ENCODE measurements around the gene ENAH. TPM values are rescaled to one million over a fixed set of nuclear protein-coding genes. Genes with fewer than 3 reads are reported as not detected.
"Not testable (repeated sequence)": the region's sequence is repeated elsewhere in the genome, so short reads cannot be mapped to it uniquely, and the experiment has no call there.

The ENAH gene
- total RNA-seq, 4 donors from 2014 or later = 158 to 295 (median 225) TPM

DNA sequence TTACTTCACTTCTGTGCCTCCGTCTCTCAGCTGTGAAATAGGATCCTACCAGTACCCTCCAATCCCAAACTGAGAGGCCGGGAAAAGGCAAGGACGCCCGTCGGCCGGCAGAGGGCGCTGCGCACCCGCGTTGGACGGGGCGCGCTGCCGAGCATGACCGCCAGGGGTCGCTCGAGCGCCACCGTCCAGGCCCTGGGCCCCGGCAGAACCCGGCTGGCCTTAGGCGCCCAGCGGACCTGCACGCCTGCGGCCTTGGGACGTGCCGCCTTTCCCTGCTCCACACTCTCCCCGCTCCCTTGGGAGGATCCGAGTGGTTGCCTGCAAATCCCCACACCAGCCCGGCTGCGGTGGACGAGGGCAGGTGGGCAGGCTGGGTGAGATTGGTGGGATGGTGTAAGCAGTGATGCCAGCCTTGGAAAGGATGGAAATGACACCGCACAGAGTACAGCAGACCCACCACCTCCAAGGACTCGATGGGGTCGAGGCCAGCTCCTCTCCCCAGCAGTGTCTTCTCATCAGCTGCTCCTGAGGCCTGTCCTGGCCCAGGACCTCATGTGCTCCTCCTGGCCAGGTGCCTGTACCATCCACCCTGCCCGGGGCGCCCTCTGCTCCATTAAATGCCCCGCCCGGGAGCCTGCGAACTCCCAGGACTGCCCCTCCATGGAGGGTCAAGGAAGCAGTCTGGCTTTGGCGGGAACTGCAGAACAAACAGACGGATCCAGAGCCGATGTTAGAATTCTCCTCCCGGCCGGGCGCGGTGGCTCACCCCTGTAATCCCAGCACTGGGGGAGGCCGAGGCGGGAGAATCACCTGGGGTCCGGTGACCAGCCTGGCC is 177.7 kb downstream of the ENAH start:
- ATAC-seq = peak; percentile 88
- peak overlapping the region in 1 of 2 donors; percentile 0 for H3K4me3 ChIP-seq
- H3K36me3 ChIP-seq = no peaks in the 10 kb centered on the region
- H3K9me3 ChIP-seq = no peaks in the 10 kb centered on the region
- TF ChIP-seq POLR2AphosphoS5 (IDR thresholded peaks at IDR 0.05) = peak; percentile 20
- no peak for TF ChIP-seq POLR2A (IDR thresholded peaks at IDR 0.05)
- TF ChIP-seq, protein P1, sequence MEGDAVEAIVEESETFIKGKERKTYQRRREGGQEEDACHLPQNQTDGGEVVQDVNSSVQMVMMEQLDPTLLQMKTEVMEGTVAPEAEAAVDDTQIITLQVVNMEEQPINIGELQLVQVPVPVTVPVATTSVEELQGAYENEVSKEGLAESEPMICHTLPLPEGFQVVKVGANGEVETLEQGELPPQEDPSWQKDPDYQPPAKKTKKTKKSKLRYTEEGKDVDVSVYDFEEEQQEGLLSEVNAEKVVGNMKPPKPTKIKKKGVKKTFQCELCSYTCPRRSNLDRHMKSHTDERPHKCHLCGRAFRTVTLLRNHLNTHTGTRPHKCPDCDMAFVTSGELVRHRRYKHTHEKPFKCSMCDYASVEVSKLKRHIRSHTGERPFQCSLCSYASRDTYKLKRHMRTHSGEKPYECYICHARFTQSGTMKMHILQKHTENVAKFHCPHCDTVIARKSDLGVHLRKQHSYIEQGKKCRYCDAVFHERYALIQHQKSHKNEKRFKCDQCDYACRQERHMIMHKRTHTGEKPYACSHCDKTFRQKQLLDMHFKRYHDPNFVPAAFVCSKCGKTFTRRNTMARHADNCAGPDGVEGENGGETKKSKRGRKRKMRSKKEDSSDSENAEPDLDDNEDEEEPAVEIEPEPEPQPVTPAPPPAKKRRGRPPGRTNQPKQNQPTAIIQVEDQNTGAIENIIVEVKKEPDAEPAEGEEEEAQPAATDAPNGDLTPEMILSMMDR (IDR thresholded peaks at IDR 0.05) = peak in 3 of 4 experiments; percentile 100
- TF ChIP-seq EP300 (IDR thresholded peaks at IDR 0.05) = no peak
- peaks cover 0 to 19% (median 8%) of the 10 kb centered on the region in 3 donors for H3K4me1 ChIP-seq
- WGBS, 2 donors (ENCODE audit: low coverage in 1 of 2) = 2 to 50% methylated on average over 2 to 27 of the region's 50 CpGs
- peak overlapping the region in 1 of 4 donors; percentile 5 for H3K27ac ChIP-seq
- no peaks in the 10 kb centered on the region for H3K27me3 ChIP-seq

DNA sequence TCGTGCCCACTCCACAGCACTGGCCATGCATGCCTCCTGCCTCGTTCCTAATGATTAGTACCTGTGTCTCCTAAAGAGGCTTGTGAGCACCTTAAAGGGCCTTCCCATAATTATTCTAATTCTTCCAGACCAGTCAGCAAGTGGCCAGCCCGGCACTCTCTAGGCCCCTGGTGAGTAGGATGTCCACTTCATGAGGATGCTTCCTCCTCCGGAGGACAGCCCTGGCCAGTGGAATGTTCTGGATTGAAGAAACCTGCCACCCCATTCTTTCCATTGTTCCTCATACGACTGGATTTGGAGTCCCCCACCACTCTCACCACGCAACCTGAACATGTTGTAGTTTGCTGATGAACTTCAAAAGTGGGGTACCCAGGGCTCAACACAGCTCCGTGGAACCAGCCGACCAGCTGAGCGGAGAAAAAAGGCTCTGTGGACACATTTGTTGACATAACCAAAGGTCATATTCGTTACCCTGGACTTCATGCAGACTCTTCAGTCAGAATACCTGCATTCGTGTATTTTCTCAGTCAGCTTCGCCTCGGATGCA is 178.4 kb downstream of the ENAH start:
- 30 to 59% methylated on average over 6 to 9 of the region's 13 CpGs for WGBS, 2 donors (ENCODE audit: low coverage in 1 of 2)
- no peaks in the 10 kb centered on the region for H3K9me3 ChIP-seq
- H3K27ac ChIP-seq = no peak overlapping the region
- TF ChIP-seq, protein P1 (IDR thresholded peaks at IDR 0.05) = no peak
- TF ChIP-seq POLR2AphosphoS5 (IDR thresholded peaks at IDR 0.05) (no peak), EP300 (IDR thresholded peaks at IDR 0.05) (no peak), POLR2A (IDR thresholded peaks at IDR 0.05) (no peak)
- H3K4me3 ChIP-seq = no peak overlapping the region
- H3K4me1 ChIP-seq = peaks cover 0 to 19% (median 8%) of the 10 kb centered on the region in 3 donors
- H3K27me3 ChIP-seq = no peaks in the 10 kb centered on the region
- peak; percentile 6 for ATAC-seq
- no peaks in the 10 kb centered on the region for H3K36me3 ChIP-seq

DNA sequence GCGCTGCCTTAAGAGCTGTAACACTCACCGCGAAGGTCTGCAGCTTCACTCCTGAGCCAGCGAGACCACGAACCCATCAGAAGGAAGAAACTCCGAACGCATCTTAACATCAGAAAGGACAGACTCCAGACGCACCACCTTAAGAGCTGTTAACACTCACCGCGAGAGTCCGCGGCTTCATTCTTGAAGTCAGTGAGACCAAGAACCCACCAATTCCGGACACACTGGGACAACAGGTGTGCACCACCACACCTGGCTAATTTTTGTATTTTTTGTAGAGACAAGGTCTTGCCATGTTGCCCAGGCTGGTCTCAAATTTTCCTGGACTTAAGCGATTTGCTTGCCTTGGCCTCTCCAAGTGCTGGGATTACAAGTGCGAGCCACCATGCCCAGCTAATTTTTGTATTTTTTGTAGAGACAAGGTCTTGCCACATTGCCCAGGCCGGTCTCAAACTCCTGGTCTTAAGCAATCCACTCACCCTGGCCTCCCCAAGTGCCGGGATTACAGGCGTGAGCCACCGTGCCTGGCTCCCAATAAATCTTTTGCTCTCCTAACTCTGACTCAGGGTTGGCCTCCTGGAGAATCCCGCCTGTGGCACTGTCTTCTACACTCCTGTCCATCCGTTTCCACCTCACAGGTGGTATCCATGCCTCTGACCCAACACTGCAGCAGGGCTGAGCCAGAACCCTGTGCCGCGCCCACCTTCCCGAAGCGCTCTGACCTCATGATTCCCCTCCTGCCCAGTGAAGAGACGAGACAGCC is 179.1 kb downstream of the ENAH start:
- H3K4me3 ChIP-seq, ATAC-seq, H3K27ac ChIP-seq, H3K36me3 ChIP-seq, H3K9me3 ChIP-seq, H3K27me3 ChIP-seq: not testable (repeated sequence)
- WGBS, 2 donors (ENCODE audit: low coverage in 1 of 2) = 94 to 96% methylated on average over 14 to 18 of the region's 26 CpGs
- H3K4me1 ChIP-seq = peaks cover 0 to 19% (median 8%) of the 10 kb centered on the region in 3 donors

DNA sequence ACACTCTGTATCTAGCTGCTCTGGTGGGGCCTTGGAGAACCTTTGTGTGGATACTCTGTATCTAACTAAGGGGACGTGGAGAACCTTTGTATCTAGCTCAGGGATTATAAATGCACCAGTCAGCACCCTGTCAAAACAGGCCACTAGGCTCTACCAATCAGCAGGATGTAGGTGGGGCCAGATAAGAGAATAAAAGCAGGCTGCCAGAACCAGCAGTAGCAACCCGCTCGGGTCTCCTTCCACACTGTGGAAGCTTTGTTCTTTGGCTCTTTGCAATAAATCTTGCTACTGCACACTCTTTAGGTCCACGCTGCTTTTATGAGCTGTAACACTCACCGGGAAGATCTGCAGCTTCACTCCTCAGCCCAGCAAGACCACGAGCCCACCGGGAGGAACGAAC is 179.7 kb downstream of the ENAH start:
- H3K9me3 ChIP-seq, H3K27me3 ChIP-seq, H3K36me3 ChIP-seq, ATAC-seq, H3K27ac ChIP-seq, H3K4me3 ChIP-seq: not testable (repeated sequence)
- H3K4me1 ChIP-seq = peaks cover 0 to 19% (median 8%) of the 10 kb centered on the region in 3 donors
- 100% methylated on average over 1 of the region's 8 CpGs; no CpG with 5 or more reads in 1 of the 2 donors for WGBS, 2 donors (ENCODE audit: low coverage in 1 of 2)

DNA sequence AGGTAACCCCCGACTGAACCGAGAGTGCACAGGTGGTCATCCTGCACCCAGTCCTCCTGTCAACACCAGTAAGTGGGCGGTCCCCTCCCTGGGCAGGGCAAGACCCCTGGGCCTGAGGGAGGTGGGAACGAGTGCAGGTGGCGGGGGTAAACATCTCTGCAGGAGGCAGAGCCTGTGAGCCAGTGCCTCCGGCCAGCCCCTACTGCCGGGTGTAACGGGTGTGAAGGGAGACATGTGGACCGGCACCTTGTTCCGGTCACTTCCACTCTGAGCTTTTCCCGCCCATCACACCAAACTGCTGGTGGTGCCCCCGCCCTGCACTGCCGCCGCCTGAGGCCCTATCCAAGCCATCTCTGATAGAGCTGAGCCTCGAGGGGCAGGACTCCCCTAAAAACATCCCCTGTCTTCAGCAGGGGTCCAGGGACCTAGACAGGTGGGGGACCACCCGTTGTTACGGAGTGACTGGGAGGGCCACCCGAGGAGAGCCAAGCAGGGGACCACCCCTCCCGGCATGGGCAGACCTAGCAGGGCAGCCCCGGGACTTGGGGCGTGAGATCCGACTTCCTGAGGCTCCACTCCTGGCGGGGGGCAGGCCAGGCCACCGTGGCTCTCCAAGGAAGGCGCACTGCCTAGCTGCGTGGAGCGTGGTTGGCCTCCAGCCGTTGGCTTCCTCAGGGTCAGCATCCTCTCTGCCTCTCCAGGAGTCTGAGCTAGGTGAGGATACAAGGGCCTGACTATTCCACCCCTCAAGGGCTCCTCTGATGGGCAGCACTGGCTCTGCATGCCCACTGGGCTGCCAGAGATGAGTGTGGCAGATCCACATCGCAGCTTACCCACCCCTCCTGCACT is 181.2 kb downstream of the ENAH start:
- TF ChIP-seq EP300 (IDR thresholded peaks at IDR 0.05) = no peak
- TF ChIP-seq, protein P1 (IDR thresholded peaks at IDR 0.05) = no peak
- no peak for TF ChIP-seq POLR2AphosphoS5 (IDR thresholded peaks at IDR 0.05)
- no peak for TF ChIP-seq POLR2A (IDR thresholded peaks at IDR 0.05)
- H3K36me3 ChIP-seq = no peaks in the 10 kb centered on the region
- H3K9me3 ChIP-seq = no peaks in the 10 kb centered on the region
- no peak overlapping the region for H3K4me3 ChIP-seq
- no peaks in the 10 kb centered on the region for H3K27me3 ChIP-seq
- ATAC-seq = no peak
- H3K27ac ChIP-seq = no peak overlapping the region
- 70 to 82% methylated on average over 2 to 5 of the region's 29 CpGs for whole genome bisulfite sequencing, 2 donors (ENCODE audit: low coverage in 1 of 2)
- H3K4me1 ChIP-seq = peaks cover 0 to 19% (median 8%) of the 10 kb centered on the region in 3 donors

All from gastroesophageal sphincter (tissue), 4 donors.